Fibroblast of gingiva (primary cell): ENCODE data around the gene PCNX1.
"Not testable (repeated sequence)": the region's sequence is repeated elsewhere in the genome, so short reads cannot be mapped to it uniquely, and the experiment has no call there.

Source experiments
- DNase-seq: peaks from one replicate; pipeline ENCODE4 v3.0.0-alpha.2; 2011; ENCODE audit warnings: low read depth

PCNX1 gene

GRCh38 chr14:71129716-71130490, 222.6 kb downstream of the PCNX1 start:
- not testable (repeated sequence) for DNase-seq

- DNase-seq, result peak; percentile 14
These were observed 223.4 kb downstream of the PCNX1 start for GRCh38 chr14:71130491-71131179.

GRCh38 chr14:71133296-71133695, 226.0 kb downstream of the PCNX1 start:
- DNase-seq, result no peak

GRCh38 chr14:71135496-71135895, 228.2 kb downstream of the PCNX1 start:
- DNase-seq, result no peak

GRCh38 chr14:71135911-71136310, 228.7 kb downstream of the PCNX1 start:
- DNase-seq, result no peak

- DNase-seq, result no peak
These were observed 229.3 kb downstream of the PCNX1 start for GRCh38 chr14:71136386-71137060.

GRCh38 chr14:71137536-71138447, 230.5 kb downstream of the PCNX1 start:
- no peak for DNase-seq

GRCh38 chr14:71138448-71139293, 231.4 kb downstream of the PCNX1 start:
- DNase-seq, result peak; percentile 26

- DNase-seq, result no peak
These were observed 232.2 kb downstream of the PCNX1 start for GRCh38 chr14:71139294-71139946.

GRCh38 chr14:71140157-71140556, 232.9 kb downstream of the PCNX1 start:
- no peak for DNase-seq

- DNase-seq, result no peak
These were observed 234.6 kb downstream of the PCNX1 start for GRCh38 chr14:71141701-71142374.

- peak; percentile 70 for DNase-seq
These were observed 235.2 kb downstream of the PCNX1 start for GRCh38 chr14:71142375-71143038.

GRCh38 chr14:71143381-71144290, 236.4 kb downstream of the PCNX1 start:
- peak; percentile 56 for DNase-seq

GRCh38 chr14:71147335-71147734, 240.1 kb downstream of the PCNX1 start:
- not testable (repeated sequence) for DNase-seq

- no peak for DNase-seq
These were observed 241.4 kb downstream of the PCNX1 start for GRCh38 chr14:71148627-71149026.

GRCh38 chr14:71150737-71151136, 243.5 kb downstream of the PCNX1 start:
- no peak for DNase-seq

GRCh38 chr14:71155743-71156142, 248.5 kb downstream of the PCNX1 start:
- DNase-seq, result no peak
